ENCODE measurements around the gene KLHL40. TPM values are rescaled to one million over a fixed set of nuclear protein-coding genes. Genes with fewer than 3 reads are reported as not detected.

Gene KLHL40
- total and polyA plus RNA-seq, 2 donors (not counting 1 experiment from before 2014, with no cell fraction given): not detected

- H3K4me1 Mint-ChIP-seq: peaks cover 1% of the 10 kb centered on the region
- ChIA-PET POLR2A (no interaction called here), CTCF (no interaction called here)
- Histone ChIP-seq H3K79me2 (ENCODE audit: control insufficient read depth, insufficient read depth, low read length) (no peaks in the 10 kb centered on the region), H3K27me3 (replicated peaks in 1 of 4; ENCODE audit: control extremely low read depth in 1 of 4, control insufficient read depth in 3 of 4, insufficient read depth in 4 of 4, low read length in 3 of 4) (no peaks in the 10 kb centered on the region), H3K4me3 (ENCODE audit: control extremely low read depth in 1 of 5, extremely low read depth in 1 of 5, insufficient read depth in 1 of 5, low read depth in 2 of 5, low read length in 4 of 5) (no peak overlapping the region), H2AFZ (ENCODE audit: insufficient read depth, low read depth, low read length, poor library complexity, severe bottlenecking) (no peak overlapping the region), H3K9ac (ENCODE audit: low read length) (no peak overlapping the region), H3K27ac (ENCODE audit: low read length in 2 of 2) (no peak overlapping the region), H4K20me1 (ENCODE audit: control insufficient read depth, insufficient read depth, low read length, poor library complexity, severe bottlenecking) (no peaks in the 10 kb centered on the region), H3K4me2 (replicated peaks; ENCODE audit: low read depth, low read length, poor library complexity, severe bottlenecking) (no peak overlapping the region), H3K36me3 (replicated peaks in 1 of 2; ENCODE audit: control extremely low read depth in 1 of 2, control insufficient read depth in 1 of 2, extremely low read depth in 1 of 2, insufficient read depth in 2 of 2, low read length in 1 of 2) (no peaks in the 10 kb centered on the region), H3K4me1 (ENCODE audit: control insufficient read depth in 2 of 2, insufficient read depth in 2 of 2, low read length in 2 of 2) (no peaks in the 10 kb centered on the region), H3K9me3 (ENCODE audit: control extremely low read depth in 1 of 3, control insufficient read depth in 2 of 3, insufficient read depth in 1 of 3, low read length in 2 of 3) (peaks cover 0 to 12% (median 1%) of the 10 kb centered on the region in 3 donors)
- no peaks in the 10 kb centered on the region for H3K27me3 Mint-ChIP-seq
- DNase-seq (no peak), ATAC-seq (ENCODE audit: low read depth) (no peak)
- TF ChIP-seq EZH2 (IDR thresholded peaks at IDR 0.05; ENCODE audit: borderline replicate concordance, insufficient read depth, low read depth, low read length, poor library complexity, severe bottlenecking) (no peak), CTCF (IDR thresholded peaks at IDR 0.05) (no peak)
- no peaks in the 10 kb centered on the region for H3K9me3 Mint-ChIP-seq (ENCODE audit: insufficient read depth)
- no peak overlapping the region for H3K27ac Mint-ChIP-seq
- no peak overlapping the region for H3K4me3 Mint-ChIP-seq
- intact Hi-C loops (cut with micrococcal nuclease): no loop called here
- whole genome bisulfite sequencing (ENCODE audit: insufficient coverage): no CpG with 5 or more reads among the region's 1 CpG
Measured at GRCh38 chr3:42670670-42671069, 14.7 kb upstream of the KLHL40 start.

- H4K20me1 ChIP-seq (ENCODE audit: control insufficient read depth, insufficient read depth, low read length, poor library complexity, severe bottlenecking): no peaks in the 10 kb centered on the region
- intact Hi-C loops (cut with micrococcal nuclease): no loop called here
- no peaks in the 10 kb centered on the region for H3K79me2 ChIP-seq (ENCODE audit: control insufficient read depth, insufficient read depth, low read length)
- H3K9ac ChIP-seq (ENCODE audit: low read length): no peak overlapping the region
- no peaks in the 10 kb centered on the region for H3K27me3 ChIP-seq (replicated peaks in 1 of 4; ENCODE audit: control extremely low read depth in 1 of 4, control insufficient read depth in 3 of 4, insufficient read depth in 4 of 4, low read length in 3 of 4)
- no peaks in the 10 kb centered on the region for H3K4me1 Mint-ChIP-seq
- no peak overlapping the region for H3K4me2 ChIP-seq (replicated peaks; ENCODE audit: low read depth, low read length, poor library complexity, severe bottlenecking)
- H3K27ac ChIP-seq (ENCODE audit: low read length in 2 of 2): no peak overlapping the region
- no peak overlapping the region for H3K27ac Mint-ChIP-seq
- H2AFZ ChIP-seq (ENCODE audit: insufficient read depth, low read depth, low read length, poor library complexity, severe bottlenecking): no peak overlapping the region
- WGBS (ENCODE audit: insufficient coverage): no CpG with 5 or more reads among the region's 1 CpG
- no peak for ATAC-seq (ENCODE audit: low read depth)
- H3K4me3 Mint-ChIP-seq: no peak overlapping the region
- H3K9me3 ChIP-seq (ENCODE audit: control extremely low read depth in 1 of 3, control insufficient read depth in 2 of 3, insufficient read depth in 1 of 3, low read length in 2 of 3): peaks cover 0 to 21% (median 3%) of the 10 kb centered on the region in 3 donors
- peaks cover under 1% of the 10 kb centered on the region for H3K9me3 Mint-ChIP-seq (ENCODE audit: insufficient read depth)
- no peak for TF ChIP-seq CTCF (IDR thresholded peaks at IDR 0.05)
- TF ChIP-seq EZH2 (IDR thresholded peaks at IDR 0.05; ENCODE audit: borderline replicate concordance, insufficient read depth, low read depth, low read length, poor library complexity, severe bottlenecking): no peak
- peaks cover 10% of the 10 kb centered on the region for H3K27me3 Mint-ChIP-seq
- H3K36me3 ChIP-seq (replicated peaks in 1 of 2; ENCODE audit: control extremely low read depth in 1 of 2, control insufficient read depth in 1 of 2, extremely low read depth in 1 of 2, insufficient read depth in 2 of 2, low read length in 1 of 2): no peaks in the 10 kb centered on the region
- no peak for DNase-seq
- CTCF ChIA-PET: no interaction called here
- no peaks in the 10 kb centered on the region for H3K4me1 ChIP-seq (ENCODE audit: control insufficient read depth in 2 of 2, insufficient read depth in 2 of 2, low read length in 2 of 2)
- no peak overlapping the region for H3K4me3 ChIP-seq (ENCODE audit: control extremely low read depth in 1 of 5, extremely low read depth in 1 of 5, insufficient read depth in 1 of 5, low read depth in 2 of 5, low read length in 4 of 5)
- POLR2A ChIA-PET: no interaction called here
Measured at GRCh38 chr3:42672515-42672914, 12.8 kb upstream of the KLHL40 start.

Data from B cell (primary cell).